HepG2 (cell line): ENCODE measurements around the gene KCTD13. TPM values are rescaled to one million over a fixed set of nuclear protein-coding genes. Genes with fewer than 3 reads are reported as not detected.

Experiments
- ELF4 ChIP-seq: sonication (generic); formaldehyde crosslinking; IDR thresholded peaks from 2 replicates; pipeline ENCODE4 v1.5.0; 2020; ENCODE audit warnings: missing genetic modification reagents, mild to moderate bottlenecking, moderate library complexity, borderline replicate concordance
- FOXP1 ChIP-seq, 2 experiments: fragments of 450-650 bp in 1 of 2; IDR thresholded peaks; 2 replicates each; pipeline ENCODE4 v1.6.1; 2017 to 2018; ENCODE audit warnings: antibody characterized with exemption in 1 of 2
- HMG20B ChIP-seq: conservative IDR thresholded peaks from 2 replicates; pipeline ENCODE4 v1.6.1; 2016; ENCODE audit warnings: missing genetic modification reagents, missing compliant biosample characterization
- MYC ChIP-seq: sonication (generic); formaldehyde crosslinking; IDR thresholded peaks from 2 replicates; pipeline ENCODE4 v1.9.0; 2021; ENCODE audit warnings: missing genetic modification reagents, borderline replicate concordance
- RARA ChIP-seq: IDR thresholded peaks from 2 replicates; pipeline ENCODE4 v1.6.1; 2016; ENCODE audit warnings: missing genetic modification reagents, missing compliant biosample characterization
- SAFB2 ChIP-seq: sonication (generic); formaldehyde crosslinking; IDR thresholded peaks from 2 replicates; pipeline ENCODE4 v1.5.1; 2020; ENCODE audit warnings: missing genetic modification reagents, low read depth, mild to moderate bottlenecking, borderline replicate concordance
- SNRNP70 ChIP-seq: fragments of 200-400 bp; formaldehyde crosslinking; IDR thresholded peaks from 2 replicates; pipeline ENCODE4 v1.6.1; 2017; ENCODE audit warnings: mild to moderate bottlenecking, low read depth, low read length, moderate library complexity
- ZNF234 ChIP-seq: sonication (generic); formaldehyde crosslinking; conservative IDR thresholded peaks from 2 replicates; pipeline ENCODE4 v1.5.1; 2020; ENCODE audit warnings: mild to moderate bottlenecking, missing genetic modification reagents
- ZNF607 ChIP-seq: sonication (generic); formaldehyde crosslinking; IDR thresholded peaks from 2 replicates; pipeline ENCODE4 v1.5.1; 2020; ENCODE audit warnings: missing genetic modification reagents, mild to moderate bottlenecking, borderline replicate concordance
- ZNF737 ChIP-seq: sonication (generic); formaldehyde crosslinking; IDR thresholded peaks from 2 replicates; pipeline ENCODE4 v1.5.0; 2020; ENCODE audit warnings: missing genetic modification reagents, mild to moderate bottlenecking, borderline replicate concordance
- ZNF792 ChIP-seq: IDR thresholded peaks from 2 replicates; pipeline ENCODE4 v1.6.1; 2016
- polyA plus RNA-seq, 8 experiments: library from polyadenylated mRNA; depleted of rRNA in 3 of 8; stranded (reverse) in 7 of 8; unstranded in 1 of 8; fragments of >200 nt; fragmentation: Illumina TruSeq in 4 of 8; extraction: Trizol in 4 of 8; gene quantifications; 2 replicates each; pipeline versions ENCODE4 v1.2.1 to v1.2.3, GENCODE V29; 2011 to 2016; ENCODE audit warnings: low read depth in 4 of 8, missing spikeins in 1 of 8, mixed read lengths in 1 of 8; ENCODE audit not compliant: insufficient read depth in 1 of 8
- total RNA-seq, 5 experiments: library from RNA; depleted of rRNA; stranded (reverse); fragments of >200 nt; fragmentation: Illumina TruSeq; extraction: Trizol; gene quantifications; 2 replicates each; pipeline ENCODE4 v1.2.3, GENCODE V29; 2016; ENCODE audit warnings: low read depth in 1 of 5
- TF ChIP-seq, protein P1 (sequence below): sonication (generic); formaldehyde crosslinking; IDR thresholded peaks from 2 replicates; pipeline ENCODE4 v1.4.0; 2020; ENCODE audit warnings: missing genetic modification reagents
- TF ChIP-seq, protein P2 (sequence below): sonication (generic); formaldehyde crosslinking; IDR thresholded peaks from 2 replicates; pipeline ENCODE4 v1.5.0; 2020; ENCODE audit warnings: mild to moderate bottlenecking, missing genetic modification reagents, borderline replicate concordance
- TF ChIP-seq, protein P3 (sequence below): sonication (generic); formaldehyde crosslinking; IDR thresholded peaks from 2 replicates; pipeline ENCODE4 v1.5.0; 2020; ENCODE audit warnings: missing genetic modification reagents

Gene KCTD13
- total and polyA plus RNA-seq, 2 of the 13 experiments (the other 11 are each of a cell fraction or from before 2014, with no cell fraction given) = 6.3 to 14.7 TPM

DNA sequence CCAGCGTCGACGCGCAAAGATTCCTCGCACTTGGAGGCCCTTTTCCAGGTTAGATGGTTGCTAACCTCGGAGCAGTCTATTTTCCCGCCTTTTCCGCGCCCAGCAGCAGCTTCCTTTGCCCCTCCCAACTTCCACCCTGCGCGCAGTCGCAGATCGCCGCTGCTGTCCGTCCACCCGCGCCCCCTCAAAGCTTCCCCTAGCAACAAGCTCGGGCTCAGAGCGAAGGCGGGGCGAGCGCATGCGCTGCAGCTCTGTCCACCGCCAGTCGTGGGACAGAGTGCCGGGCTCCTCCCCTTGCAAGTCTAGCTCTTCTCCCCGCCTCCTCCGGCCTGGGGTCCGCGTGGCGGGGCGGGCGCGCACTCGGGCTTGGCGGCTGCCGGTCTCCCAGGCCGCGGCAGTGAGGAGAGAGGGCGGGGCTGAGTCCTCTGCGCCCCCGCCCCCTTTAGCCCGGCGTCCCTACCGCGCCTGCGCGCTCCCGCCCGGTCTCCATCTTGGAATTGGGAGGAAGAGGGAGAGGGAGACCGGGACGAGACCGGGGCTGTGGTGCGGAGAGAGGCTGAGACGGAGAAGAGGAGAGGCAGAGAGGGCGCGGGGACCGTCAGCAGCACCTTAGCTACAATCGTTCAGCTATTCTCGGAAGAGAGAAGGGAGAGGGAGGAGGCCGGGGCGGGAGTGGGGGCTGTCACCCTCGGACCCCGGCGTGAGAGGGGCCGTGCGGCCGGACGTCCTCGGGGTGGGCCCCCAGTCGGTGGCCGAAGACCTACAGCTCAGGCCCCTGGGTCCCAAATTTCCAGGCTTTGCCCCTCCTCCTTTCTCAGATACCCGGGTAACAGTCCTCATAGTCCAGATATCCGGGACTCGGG, 47.6 kb upstream of the KCTD13 start, which contains the start of gene TAOK2 (continued):
- TF ChIP-seq, protein P1, sequence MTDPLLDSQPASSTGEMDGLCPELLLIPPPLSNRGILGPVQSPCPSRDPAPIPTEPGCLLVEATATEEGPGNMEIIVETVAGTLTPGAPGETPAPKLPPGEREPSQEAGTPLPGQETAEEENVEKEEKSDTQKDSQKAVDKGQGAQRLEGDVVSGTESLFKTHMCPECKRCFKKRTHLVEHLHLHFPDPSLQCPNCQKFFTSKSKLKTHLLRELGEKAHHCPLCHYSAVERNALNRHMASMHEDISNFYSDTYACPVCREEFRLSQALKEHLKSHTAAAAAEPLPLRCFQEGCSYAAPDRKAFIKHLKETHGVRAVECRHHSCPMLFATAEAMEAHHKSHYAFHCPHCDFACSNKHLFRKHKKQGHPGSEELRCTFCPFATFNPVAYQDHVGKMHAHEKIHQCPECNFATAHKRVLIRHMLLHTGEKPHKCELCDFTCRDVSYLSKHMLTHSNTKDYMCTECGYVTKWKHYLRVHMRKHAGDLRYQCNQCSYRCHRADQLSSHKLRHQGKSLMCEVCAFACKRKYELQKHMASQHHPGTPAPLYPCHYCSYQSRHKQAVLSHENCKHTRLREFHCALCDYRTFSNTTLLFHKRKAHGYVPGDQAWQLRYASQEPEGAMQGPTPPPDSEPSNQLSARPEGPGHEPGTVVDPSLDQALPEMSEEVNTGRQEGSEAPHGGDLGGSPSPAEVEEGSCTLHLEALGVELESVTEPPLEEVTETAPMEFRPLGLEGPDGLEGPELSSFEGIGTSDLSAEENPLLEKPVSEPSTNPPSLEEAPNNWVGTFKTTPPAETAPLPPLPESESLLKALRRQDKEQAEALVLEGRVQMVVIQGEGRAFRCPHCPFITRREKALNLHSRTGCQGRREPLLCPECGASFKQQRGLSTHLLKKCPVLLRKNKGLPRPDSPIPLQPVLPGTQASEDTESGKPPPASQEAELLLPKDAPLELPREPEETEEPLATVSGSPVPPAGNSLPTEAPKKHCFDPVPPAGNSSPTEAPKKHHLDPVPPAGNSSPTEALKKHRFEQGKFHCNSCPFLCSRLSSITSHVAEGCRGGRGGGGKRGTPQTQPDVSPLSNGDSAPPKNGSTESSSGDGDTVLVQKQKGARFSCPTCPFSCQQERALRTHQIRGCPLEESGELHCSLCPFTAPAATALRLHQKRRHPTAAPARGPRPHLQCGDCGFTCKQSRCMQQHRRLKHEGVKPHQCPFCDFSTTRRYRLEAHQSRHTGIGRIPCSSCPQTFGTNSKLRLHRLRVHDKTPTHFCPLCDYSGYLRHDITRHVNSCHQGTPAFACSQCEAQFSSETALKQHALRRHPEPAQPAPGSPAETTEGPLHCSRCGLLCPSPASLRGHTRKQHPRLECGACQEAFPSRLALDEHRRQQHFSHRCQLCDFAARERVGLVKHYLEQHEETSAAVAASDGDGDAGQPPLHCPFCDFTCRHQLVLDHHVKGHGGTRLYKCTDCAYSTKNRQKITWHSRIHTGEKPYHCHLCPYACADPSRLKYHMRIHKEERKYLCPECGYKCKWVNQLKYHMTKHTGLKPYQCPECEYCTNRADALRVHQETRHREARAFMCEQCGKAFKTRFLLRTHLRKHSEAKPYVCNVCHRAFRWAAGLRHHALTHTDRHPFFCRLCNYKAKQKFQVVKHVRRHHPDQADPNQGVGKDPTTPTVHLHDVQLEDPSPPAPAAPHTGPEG (CRISPR knock-in tag) = peak; percentile 80
- TF ChIP-seq ZNF737 (CRISPR knock-in tag) = no peak
- peak; percentile 99 for TF ChIP-seq MYC (CRISPR knock-in tag)
- peak; percentile 93 for TF ChIP-seq ZNF792 (CRISPR knock-in tag)
- peak; percentile 78 for TF ChIP-seq SAFB2 (CRISPR knock-in tag)
- TF ChIP-seq FOXP1 (IDR thresholded peaks at IDR 0.05) = no peak
- TF ChIP-seq FOXP1 (CRISPR knock-in tag; IDR thresholded peaks at IDR 0.05) = no peak
- no peak for TF ChIP-seq RARA (CRISPR knock-in tag)
- peak; percentile 38; the same call in 1 of the 2 replicates for TF ChIP-seq ELF4 (CRISPR knock-in tag)
- TF ChIP-seq, protein P2, sequence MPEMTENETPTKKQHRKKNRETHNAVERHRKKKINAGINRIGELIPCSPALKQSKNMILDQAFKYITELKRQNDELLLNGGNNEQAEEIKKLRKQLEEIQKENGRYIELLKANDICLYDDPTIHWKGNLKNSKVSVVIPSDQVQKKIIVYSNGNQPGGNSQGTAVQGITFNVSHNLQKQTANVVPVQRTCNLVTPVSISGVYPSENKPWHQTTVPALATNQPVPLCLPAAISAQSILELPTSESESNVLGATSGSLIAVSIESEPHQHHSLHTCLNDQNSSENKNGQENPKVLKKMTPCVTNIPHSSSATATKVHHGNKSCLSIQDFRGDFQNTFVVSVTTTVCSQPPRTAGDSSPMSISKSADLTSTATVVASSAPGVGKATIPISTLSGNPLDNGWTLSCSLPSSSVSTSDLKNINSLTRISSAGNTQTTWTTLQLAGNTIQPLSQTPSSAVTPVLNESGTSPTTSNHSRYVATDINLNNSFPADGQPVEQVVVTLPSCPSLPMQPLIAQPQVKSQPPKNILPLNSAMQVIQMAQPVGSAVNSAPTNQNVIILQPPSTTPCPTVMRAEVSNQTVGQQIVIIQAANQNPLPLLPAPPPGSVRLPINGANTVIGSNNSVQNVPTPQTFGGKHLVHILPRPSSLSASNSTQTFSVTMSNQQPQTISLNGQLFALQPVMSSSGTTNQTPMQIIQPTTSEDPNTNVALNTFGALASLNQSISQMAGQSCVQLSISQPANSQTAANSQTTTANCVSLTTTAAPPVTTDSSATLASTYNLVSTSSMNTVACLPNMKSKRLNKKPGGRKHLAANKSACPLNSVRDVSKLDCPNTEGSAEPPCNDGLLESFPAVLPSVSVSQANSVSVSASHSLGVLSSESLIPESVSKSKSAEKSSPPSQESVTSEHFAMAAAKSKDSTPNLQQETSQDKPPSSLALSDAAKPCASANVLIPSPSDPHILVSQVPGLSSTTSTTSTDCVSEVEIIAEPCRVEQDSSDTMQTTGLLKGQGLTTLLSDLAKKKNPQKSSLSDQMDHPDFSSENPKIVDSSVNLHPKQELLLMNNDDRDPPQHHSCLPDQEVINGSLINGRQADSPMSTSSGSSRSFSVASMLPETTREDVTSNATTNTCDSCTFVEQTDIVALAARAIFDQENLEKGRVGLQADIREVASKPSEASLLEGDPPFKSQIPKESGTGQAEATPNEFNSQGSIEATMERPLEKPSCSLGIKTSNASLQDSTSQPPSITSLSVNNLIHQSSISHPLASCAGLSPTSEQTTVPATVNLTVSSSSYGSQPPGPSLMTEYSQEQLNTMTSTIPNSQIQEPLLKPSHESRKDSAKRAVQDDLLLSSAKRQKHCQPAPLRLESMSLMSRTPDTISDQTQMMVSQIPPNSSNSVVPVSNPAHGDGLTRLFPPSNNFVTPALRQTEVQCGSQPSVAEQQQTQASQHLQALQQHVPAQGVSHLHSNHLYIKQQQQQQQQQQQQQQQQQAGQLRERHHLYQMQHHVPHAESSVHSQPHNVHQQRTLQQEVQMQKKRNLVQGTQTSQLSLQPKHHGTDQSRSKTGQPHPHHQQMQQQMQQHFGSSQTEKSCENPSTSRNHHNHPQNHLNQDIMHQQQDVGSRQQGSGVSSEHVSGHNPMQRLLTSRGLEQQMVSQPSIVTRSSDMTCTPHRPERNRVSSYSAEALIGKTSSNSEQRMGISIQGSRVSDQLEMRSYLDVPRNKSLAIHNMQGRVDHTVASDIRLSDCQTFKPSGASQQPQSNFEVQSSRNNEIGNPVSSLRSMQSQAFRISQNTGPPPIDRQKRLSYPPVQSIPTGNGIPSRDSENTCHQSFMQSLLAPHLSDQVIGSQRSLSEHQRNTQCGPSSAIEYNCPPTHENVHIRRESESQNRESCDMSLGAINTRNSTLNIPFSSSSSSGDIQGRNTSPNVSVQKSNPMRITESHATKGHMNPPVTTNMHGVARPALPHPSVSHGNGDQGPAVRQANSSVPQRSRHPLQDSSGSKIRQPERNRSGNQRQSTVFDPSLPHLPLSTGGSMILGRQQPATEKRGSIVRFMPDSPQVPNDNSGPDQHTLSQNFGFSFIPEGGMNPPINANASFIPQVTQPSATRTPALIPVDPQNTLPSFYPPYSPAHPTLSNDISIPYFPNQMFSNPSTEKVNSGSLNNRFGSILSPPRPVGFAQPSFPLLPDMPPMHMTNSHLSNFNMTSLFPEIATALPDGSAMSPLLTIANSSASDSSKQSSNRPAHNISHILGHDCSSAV (CRISPR knock-in tag) = no peak
- TF ChIP-seq ZNF234 = no peak
- TF ChIP-seq, protein P3, sequence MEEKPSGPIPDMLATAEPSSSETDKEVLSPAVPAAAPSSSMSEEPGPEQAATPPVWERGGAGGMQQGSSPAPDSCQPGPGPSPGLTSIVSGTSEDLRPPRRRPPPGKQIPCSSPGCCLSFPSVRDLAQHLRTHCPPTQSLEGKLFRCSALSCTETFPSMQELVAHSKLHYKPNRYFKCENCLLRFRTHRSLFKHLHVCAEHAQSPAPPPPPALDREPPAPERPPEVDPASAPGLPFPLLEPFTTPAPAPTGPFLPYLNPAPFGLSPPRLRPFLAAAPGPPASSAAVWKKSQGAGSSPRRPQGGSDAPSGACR (CRISPR knock-in tag) = peak; percentile 65
- TF ChIP-seq SNRNP70 = no peak
- TF ChIP-seq ZNF607 (CRISPR knock-in tag) = peak; percentile 90; the same call in 1 of the 2 replicates
- no peak for TF ChIP-seq HMG20B (CRISPR knock-in tag)
